Vagina (tissue), 2 donors: ENCODE results near the gene TLCD3B. TPM values are rescaled to one million over a fixed set of nuclear protein-coding genes. Genes with fewer than 3 reads are reported as not detected.

Source experiments
- DNase-seq, 2 donors: peaks; one replicate each; pipeline ENCODE4 v3.0.0-alpha.2; 2017; ENCODE audit errors: extremely low spot score in 2 of 2
- H3K27ac ChIP-seq: fragments of 200-600 bp; sonication (generic); one replicate; pipeline ENCODE4 v1.5.1; 2019
- H3K27me3 ChIP-seq: fragments of 200-600 bp; sonication (generic); one replicate; pipeline ENCODE4 v1.5.1; 2019
- H3K36me3 ChIP-seq, 2 donors: fragments of 200-600 bp; sonication (generic); one replicate each; pipeline ENCODE4 v1.5.1; 2017 to 2019
- H3K4me1 ChIP-seq: fragments of 200-600 bp; sonication (generic); one replicate; pipeline ENCODE4 v1.5.1; 2019
- H3K4me3 ChIP-seq, 2 donors: fragments of 200-600 bp; sonication (generic); 1 replicate in 1 of 2; 2 replicates in 1 of 2; pipeline ENCODE4 v1.5.1; 2016 to 2019
- H3K9me3 ChIP-seq: fragments of 200-600 bp; sonication (generic); one replicate; pipeline ENCODE4 v1.5.1; 2019
- CTCF ChIP-seq, 3 experiments: fragments of 450-650 bp in 2 of 3; fragments of 200-600 bp in 1 of 3; sonication (generic) in 1 of 3; IDR thresholded peaks; one replicate each; pipeline ENCODE4 v1.5.1; 2017 to 2019; ENCODE audit warnings: antibody characterized with exemption in 3 of 3, mild to moderate bottlenecking in 2 of 3, moderate library complexity in 2 of 3
- POLR2A ChIP-seq, 2 donors: fragments of 450-650 bp; IDR thresholded peaks; one replicate each; pipeline ENCODE4 v1.6.1; 2017; ENCODE audit warnings: antibody characterized with exemption in 2 of 2, mild to moderate bottlenecking in 2 of 2, moderate library complexity in 2 of 2
- POLR2AphosphoS5 ChIP-seq, 2 donors: sonication (generic); formaldehyde crosslinking; IDR thresholded peaks; one replicate each; pipeline ENCODE4 v1.9.0; 2017; ENCODE audit warnings: antibody characterized with exemption in 2 of 2, mild to moderate bottlenecking in 2 of 2, low read depth in 1 of 2; ENCODE audit not compliant: insufficient read depth in 1 of 2
- intact Hi-C: fragments of 100-400 bp; cut with DNase I; formaldehyde crosslinking; loops from one replicate; pipeline ENCODE4 v1.15.1; 2023
- total RNA-seq: library from RNA; depleted of rRNA; stranded (reverse); fragments of >200 nt; gene quantifications from one replicate; pipeline ENCODE4 v1.2.3, GENCODE V29; 2016

Gene TLCD3B
- total RNA-seq, 1 donor from 2014 or later, result 0.98 TPM

GRCh38 chr16:30060836-30061554 lies 29.9 kb upstream of the TLCD3B start:
- no peak for TF ChIP-seq POLR2A (IDR thresholded peaks at IDR 0.05)
- no peak for TF ChIP-seq CTCF (IDR thresholded peaks at IDR 0.05)
- TF ChIP-seq POLR2AphosphoS5 (IDR thresholded peaks at IDR 0.05; ENCODE audit: insufficient read depth in 1 of 2, low read depth in 1 of 2), result no peak
- intact Hi-C loops, result loop anchor here (10.0 kb wide), 1 partner anchor 344 kb away; the partner anchor contains the start of gene ZNF771
- Histone ChIP-seq H3K4me3 (no peak overlapping the region), H3K27ac (no peak overlapping the region), H3K4me1 (peaks cover 24% of the 10 kb centered on the region), H3K27me3 (no peaks in the 10 kb centered on the region), H3K9me3 (no peaks in the 10 kb centered on the region), H3K36me3 (peaks cover 0 to 4% of the 10 kb centered on the region in 2 donors)
- no peak for DNase-seq

- no peak for DNase-seq
- H3K27ac ChIP-seq, result no peak overlapping the region
- H3K4me1 ChIP-seq, result peaks cover 24% of the 10 kb centered on the region
- TF ChIP-seq POLR2A (IDR thresholded peaks at IDR 0.05) (no peak), CTCF (IDR thresholded peaks at IDR 0.05) (no peak), POLR2AphosphoS5 (IDR thresholded peaks at IDR 0.05; ENCODE audit: insufficient read depth in 1 of 2, low read depth in 1 of 2) (no peak)
- no peaks in the 10 kb centered on the region for H3K27me3 ChIP-seq
- H3K4me3 ChIP-seq, result no peak overlapping the region
- intact Hi-C loops, result loop anchor here (10.0 kb wide), 1 partner anchor 344 kb away; the partner anchor contains the start of gene ZNF771
- H3K9me3 ChIP-seq, result no peaks in the 10 kb centered on the region
- peaks cover 0 to 4% of the 10 kb centered on the region in 2 donors for H3K36me3 ChIP-seq
These were observed 29.3 kb upstream of the TLCD3B start for GRCh38 chr16:30060346-30060745.

- H3K27me3 ChIP-seq, result no peaks in the 10 kb centered on the region
- H3K27ac ChIP-seq, result no peak overlapping the region
- no peaks in the 10 kb centered on the region for H3K9me3 ChIP-seq
- H3K4me3 ChIP-seq, result no peak overlapping the region
- intact Hi-C loops, result no loop called here
- H3K36me3 ChIP-seq, result peaks cover 0 to 4% of the 10 kb centered on the region in 2 donors
- peaks cover 27% of the 10 kb centered on the region for H3K4me1 ChIP-seq
- no peak for DNase-seq
- TF ChIP-seq POLR2A (IDR thresholded peaks at IDR 0.05), result no peak
- TF ChIP-seq CTCF (IDR thresholded peaks at IDR 0.05), result peak in 1 of 3 experiments; percentile 23
- no peak for TF ChIP-seq POLR2AphosphoS5 (IDR thresholded peaks at IDR 0.05; ENCODE audit: insufficient read depth in 1 of 2, low read depth in 1 of 2)
These were observed 24.0 kb upstream of the TLCD3B start for GRCh38 chr16:30054959-30055553.

- intact Hi-C loops, result no loop called here
- no peak overlapping the region for H3K27ac ChIP-seq
These were observed 23.4 kb upstream of the TLCD3B start for GRCh38 chr16:30054451-30054850.

More at GRCh38 chr16:30054451-30054850, 23.4 kb upstream of the TLCD3B start:
- Histone ChIP-seq H3K4me3 (no peak overlapping the region), H3K36me3 (peaks cover 0 to under 1% of the 10 kb centered on the region in 2 donors), H3K4me1 (peaks cover 27% of the 10 kb centered on the region), H3K9me3 (no peaks in the 10 kb centered on the region), H3K27me3 (no peaks in the 10 kb centered on the region)
- TF ChIP-seq POLR2AphosphoS5 (IDR thresholded peaks at IDR 0.05; ENCODE audit: insufficient read depth in 1 of 2, low read depth in 1 of 2) (no peak), POLR2A (IDR thresholded peaks at IDR 0.05) (no peak), CTCF (IDR thresholded peaks at IDR 0.05) (no peak)
- DNase-seq, result no peak
